Measurements from ENCODE around the gene ZNF473.
"Not testable (repeated sequence)": the region's sequence is repeated elsewhere in the genome, so short reads cannot be mapped to it uniquely, and the experiment has no call there.

ZNF473 gene

DNA sequence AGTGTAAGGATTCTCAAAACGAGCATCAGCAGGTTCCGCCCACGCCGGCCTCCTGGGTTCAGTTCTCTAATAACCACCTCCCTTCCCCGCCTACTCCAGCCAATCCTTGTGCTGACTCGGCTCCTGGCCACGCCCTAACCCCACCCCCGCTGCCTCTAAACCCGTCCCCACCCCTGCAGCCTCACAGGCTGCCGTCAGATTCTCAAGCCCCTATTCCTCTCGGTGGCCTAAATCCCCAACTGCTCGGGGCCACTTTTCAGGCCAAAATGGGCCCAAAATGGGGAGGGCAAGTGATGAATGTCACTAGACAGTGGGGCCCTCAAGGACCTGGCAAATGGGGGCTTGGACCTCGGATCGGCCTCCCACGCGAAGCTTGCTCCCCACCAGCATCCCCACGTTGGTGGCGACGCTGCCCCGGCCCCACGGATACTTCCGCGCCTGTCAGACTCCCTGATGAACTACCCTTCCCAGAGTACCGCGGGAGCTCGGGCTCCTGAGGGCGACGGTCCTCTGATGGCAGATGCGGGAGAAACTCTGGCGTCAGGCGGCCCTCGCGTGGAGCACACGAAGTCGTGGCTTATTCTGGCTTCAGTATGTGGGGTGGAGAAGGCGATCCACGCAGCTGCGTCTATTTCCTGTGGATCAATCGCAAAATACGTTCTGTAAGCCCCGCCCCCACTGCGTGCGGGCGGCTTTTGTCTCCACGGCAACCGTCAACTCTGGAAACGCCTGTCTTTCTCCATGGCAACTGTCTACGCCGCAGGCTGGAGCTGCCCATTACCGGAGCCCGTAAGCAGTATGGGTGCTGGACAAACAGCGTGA is 24.8 kb downstream of the ZNF473 start:
- H3K4me3 Mint-ChIP-seq, result peak overlapping the region; percentile 78
- peak; percentile 41 for DNase-seq (ENCODE audit: low spot score)
- H3K27ac Mint-ChIP-seq, result peak overlapping the region; percentile 75
- H3K27me3 Mint-ChIP-seq (ENCODE audit: low read depth), result peaks cover 2% of the 10 kb centered on the region
- peaks cover 10% of the 10 kb centered on the region for H3K4me1 Mint-ChIP-seq (ENCODE audit: low read depth)
- peaks cover 59% of the 10 kb centered on the region for H3K9me3 Mint-ChIP-seq
- H3K36me3 Mint-ChIP-seq (ENCODE audit: low read depth), result peaks cover 28% of the 10 kb centered on the region

GRCh38 chr19:50051228-50051895 is 25.6 kb downstream of the ZNF473 start:
- DNase-seq (ENCODE audit: low spot score), result not testable (repeated sequence)
- H3K9me3 Mint-ChIP-seq, result peaks cover 55% of the 10 kb centered on the region
- peak overlapping the region; percentile 75 for H3K27ac Mint-ChIP-seq

GRCh38 chr19:50051964-50052363 is 26.2 kb downstream of the ZNF473 start:
- Mint-ChIP-seq H3K27ac (no peak overlapping the region), H3K27me3 (ENCODE audit: low read depth) (peaks cover 2% of the 10 kb centered on the region), H3K4me3 (no peak overlapping the region), H3K36me3 (ENCODE audit: low read depth) (peaks cover 16% of the 10 kb centered on the region), H3K4me1 (ENCODE audit: low read depth) (peaks cover 10% of the 10 kb centered on the region), H3K9me3 (peaks cover 50% of the 10 kb centered on the region)
- DNase-seq (ENCODE audit: low spot score), result no peak

More at GRCh38 chr19:50051228-50051895, 25.6 kb downstream of the ZNF473 start:
- H3K4me1 Mint-ChIP-seq (ENCODE audit: low read depth); H3K27me3 Mint-ChIP-seq (ENCODE audit: low read depth): not testable (repeated sequence)
- peak overlapping the region; percentile 78 for H3K4me3 Mint-ChIP-seq
- peaks cover 20% of the 10 kb centered on the region for H3K36me3 Mint-ChIP-seq (ENCODE audit: low read depth)

GRCh38 chr19:50053119-50053518 is 27.3 kb downstream of the ZNF473 start:
- Mint-ChIP-seq H3K27ac (no peak overlapping the region), H3K27me3 (ENCODE audit: low read depth) (peaks cover 2% of the 10 kb centered on the region), H3K9me3 (peaks cover 43% of the 10 kb centered on the region), H3K4me1 (ENCODE audit: low read depth) (peaks cover 10% of the 10 kb centered on the region), H3K4me3 (no peak overlapping the region), H3K36me3 (ENCODE audit: low read depth) (peaks cover 9% of the 10 kb centered on the region)
- DNase-seq (ENCODE audit: low spot score), result no peak

DNA sequence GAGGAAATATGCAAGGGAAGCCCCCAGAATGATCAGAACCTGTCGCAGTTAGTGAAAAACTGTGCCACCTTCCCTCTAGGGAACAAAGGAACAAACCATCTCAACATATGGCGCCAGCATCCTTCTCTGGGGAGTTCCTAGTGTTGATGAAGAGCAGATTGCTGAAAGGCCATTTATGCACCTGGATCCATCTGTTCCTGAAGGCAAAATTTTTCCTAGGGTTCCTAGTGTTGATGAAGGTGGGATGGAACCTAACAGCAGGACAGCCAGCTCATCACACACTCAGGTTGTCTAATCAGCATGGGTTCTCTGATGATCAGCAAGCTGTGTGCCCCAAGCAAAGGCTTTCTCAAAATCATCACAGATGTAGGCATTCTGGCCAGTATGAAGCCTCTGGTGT is 32.6 kb downstream of the ZNF473 start:
- no peak overlapping the region for H3K4me3 Mint-ChIP-seq
- DNase-seq (ENCODE audit: low spot score), result no peak
- H3K4me1 Mint-ChIP-seq (ENCODE audit: low read depth), result no peaks in the 10 kb centered on the region
- no peaks in the 10 kb centered on the region for H3K36me3 Mint-ChIP-seq (ENCODE audit: low read depth)
- no peaks in the 10 kb centered on the region for H3K27me3 Mint-ChIP-seq (ENCODE audit: low read depth)
- peaks cover 37% of the 10 kb centered on the region for H3K9me3 Mint-ChIP-seq
- H3K27ac Mint-ChIP-seq, result no peak overlapping the region

DNA sequence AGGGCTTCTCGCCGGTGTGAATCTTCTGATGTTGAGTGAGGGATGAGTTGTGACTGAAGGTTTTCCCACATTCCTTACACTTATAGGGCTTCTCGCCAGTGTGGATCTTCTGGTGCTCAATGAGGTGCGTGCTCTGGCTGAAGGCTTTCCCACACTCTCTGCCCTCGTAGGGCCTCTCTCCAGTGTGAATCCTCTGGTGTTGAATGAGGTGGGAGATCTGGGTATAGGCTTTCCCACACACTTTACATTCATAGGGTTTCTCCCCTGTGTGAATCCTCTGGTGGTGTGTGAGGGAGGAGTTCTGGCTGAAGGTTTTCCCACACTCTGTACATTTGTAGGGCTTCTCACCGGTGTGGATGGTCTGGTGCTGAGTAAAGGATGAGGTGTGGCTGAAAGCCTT is 33.2 kb downstream of the ZNF473 start:
- no peak for DNase-seq (ENCODE audit: low spot score)
- Mint-ChIP-seq H3K9me3 (peaks cover 32% of the 10 kb centered on the region), H3K27me3 (ENCODE audit: low read depth) (no peaks in the 10 kb centered on the region), H3K4me3 (no peak overlapping the region), H3K36me3 (ENCODE audit: low read depth) (no peaks in the 10 kb centered on the region), H3K27ac (no peak overlapping the region), H3K4me1 (ENCODE audit: low read depth) (no peaks in the 10 kb centered on the region)

DNA sequence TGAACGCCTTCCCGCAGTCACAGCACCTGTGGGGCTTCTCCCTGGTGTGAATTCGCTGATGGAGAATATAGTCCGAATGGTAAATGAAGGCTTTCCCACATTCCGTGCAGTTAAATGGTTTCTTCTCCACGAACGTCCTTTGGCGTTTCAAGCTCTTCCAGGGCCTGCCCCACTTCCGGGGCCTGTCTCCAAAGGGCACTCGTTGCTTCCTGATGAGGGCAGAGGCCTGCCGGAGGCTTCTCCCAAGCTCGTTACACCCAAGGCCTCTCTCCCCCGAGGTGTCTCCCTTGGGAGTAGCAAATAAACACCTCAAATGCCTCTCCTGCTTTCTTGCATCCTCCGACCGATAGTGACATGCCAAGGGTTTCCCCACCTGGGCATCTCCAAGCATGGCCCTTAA is 34.3 kb downstream of the ZNF473 start:
- Mint-ChIP-seq H3K4me1 (ENCODE audit: low read depth) (no peaks in the 10 kb centered on the region), H3K36me3 (ENCODE audit: low read depth) (no peaks in the 10 kb centered on the region), H3K27ac (no peak overlapping the region), H3K27me3 (ENCODE audit: low read depth) (no peaks in the 10 kb centered on the region), H3K9me3 (peaks cover 30% of the 10 kb centered on the region), H3K4me3 (no peak overlapping the region)
- DNase-seq (ENCODE audit: low spot score), result no peak

GRCh38 chr19:50061650-50062049 is 35.8 kb downstream of the ZNF473 start:
- Mint-ChIP-seq H3K9me3 (peaks cover 26% of the 10 kb centered on the region), H3K36me3 (ENCODE audit: low read depth) (no peaks in the 10 kb centered on the region)

DNA sequence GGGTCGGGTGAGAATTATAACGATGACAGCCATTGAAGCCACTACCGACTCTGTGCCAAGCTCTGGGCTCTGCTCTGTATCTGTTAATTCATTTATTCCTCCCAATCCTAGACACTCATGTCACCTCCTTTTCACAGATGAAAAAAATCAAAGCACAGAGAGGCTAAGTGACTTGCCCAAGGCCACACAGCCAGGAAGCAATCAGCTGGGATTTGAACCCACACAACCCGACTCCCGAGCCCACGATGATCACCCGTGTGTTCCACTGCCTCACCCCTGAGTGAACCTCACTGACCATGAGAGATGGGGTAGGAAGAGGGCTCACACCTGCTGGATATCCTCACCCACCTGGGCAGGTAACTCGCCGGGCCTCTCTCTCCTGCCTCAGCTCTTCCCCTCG is 40.1 kb downstream of the ZNF473 start:
- Mint-ChIP-seq H3K4me1 (ENCODE audit: low read depth) (no peaks in the 10 kb centered on the region), H3K9me3 (peaks cover 11% of the 10 kb centered on the region), H3K27me3 (ENCODE audit: low read depth) (no peaks in the 10 kb centered on the region), H3K4me3 (no peak overlapping the region), H3K36me3 (ENCODE audit: low read depth) (no peaks in the 10 kb centered on the region), H3K27ac (no peak overlapping the region)
- DNase-seq (ENCODE audit: low spot score), result no peak

More at GRCh38 chr19:50061650-50062049, 35.8 kb downstream of the ZNF473 start:
- no peak for DNase-seq (ENCODE audit: low spot score)
- H3K4me1 Mint-ChIP-seq (ENCODE audit: low read depth), result no peaks in the 10 kb centered on the region
- no peak overlapping the region for H3K27ac Mint-ChIP-seq
- no peaks in the 10 kb centered on the region for H3K27me3 Mint-ChIP-seq (ENCODE audit: low read depth)
- H3K4me3 Mint-ChIP-seq, result no peak overlapping the region

GRCh38 chr19:50067575-50067974 is 41.8 kb downstream of the ZNF473 start:
- H3K9me3 Mint-ChIP-seq, result no peaks in the 10 kb centered on the region
- no peak overlapping the region for H3K27ac Mint-ChIP-seq
- H3K4me1 Mint-ChIP-seq (ENCODE audit: low read depth), result no peaks in the 10 kb centered on the region
- H3K27me3 Mint-ChIP-seq (ENCODE audit: low read depth), result no peaks in the 10 kb centered on the region
- DNase-seq (ENCODE audit: low spot score), result no peak
- no peaks in the 10 kb centered on the region for H3K36me3 Mint-ChIP-seq (ENCODE audit: low read depth)
- no peak overlapping the region for H3K4me3 Mint-ChIP-seq

DNA sequence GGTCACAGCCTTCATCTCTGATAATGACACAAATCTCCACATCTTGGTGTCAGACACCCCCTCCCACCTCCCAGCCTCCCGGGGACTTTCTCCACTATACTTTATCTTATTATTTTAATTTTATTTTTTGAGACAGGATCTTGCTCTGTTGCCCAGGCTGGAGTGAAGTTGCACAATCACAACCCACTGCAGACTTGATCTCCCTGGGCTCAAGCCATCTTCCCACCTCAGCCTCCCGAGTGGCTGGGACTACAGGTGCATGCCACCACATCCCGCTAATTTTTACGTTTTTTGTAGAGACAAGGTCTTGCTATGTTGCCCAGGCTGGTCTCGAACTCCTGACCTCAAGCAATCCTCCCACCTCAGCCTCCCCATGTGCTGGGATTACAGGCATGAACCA is 42.6 kb downstream of the ZNF473 start:
- not testable (repeated sequence) for H3K36me3 Mint-ChIP-seq (ENCODE audit: low read depth); DNase-seq (ENCODE audit: low spot score); H3K9me3 Mint-ChIP-seq; H3K4me3 Mint-ChIP-seq; H3K27me3 Mint-ChIP-seq (ENCODE audit: low read depth); H3K4me1 Mint-ChIP-seq (ENCODE audit: low read depth); H3K27ac Mint-ChIP-seq

- not testable (repeated sequence) for H3K4me3 Mint-ChIP-seq; H3K27ac Mint-ChIP-seq; H3K27me3 Mint-ChIP-seq (ENCODE audit: low read depth); H3K4me1 Mint-ChIP-seq (ENCODE audit: low read depth); H3K36me3 Mint-ChIP-seq (ENCODE audit: low read depth); DNase-seq (ENCODE audit: low spot score); H3K9me3 Mint-ChIP-seq
These were observed 49.3 kb downstream of the ZNF473 start for GRCh38 chr19:50075076-50075475.

DNA sequence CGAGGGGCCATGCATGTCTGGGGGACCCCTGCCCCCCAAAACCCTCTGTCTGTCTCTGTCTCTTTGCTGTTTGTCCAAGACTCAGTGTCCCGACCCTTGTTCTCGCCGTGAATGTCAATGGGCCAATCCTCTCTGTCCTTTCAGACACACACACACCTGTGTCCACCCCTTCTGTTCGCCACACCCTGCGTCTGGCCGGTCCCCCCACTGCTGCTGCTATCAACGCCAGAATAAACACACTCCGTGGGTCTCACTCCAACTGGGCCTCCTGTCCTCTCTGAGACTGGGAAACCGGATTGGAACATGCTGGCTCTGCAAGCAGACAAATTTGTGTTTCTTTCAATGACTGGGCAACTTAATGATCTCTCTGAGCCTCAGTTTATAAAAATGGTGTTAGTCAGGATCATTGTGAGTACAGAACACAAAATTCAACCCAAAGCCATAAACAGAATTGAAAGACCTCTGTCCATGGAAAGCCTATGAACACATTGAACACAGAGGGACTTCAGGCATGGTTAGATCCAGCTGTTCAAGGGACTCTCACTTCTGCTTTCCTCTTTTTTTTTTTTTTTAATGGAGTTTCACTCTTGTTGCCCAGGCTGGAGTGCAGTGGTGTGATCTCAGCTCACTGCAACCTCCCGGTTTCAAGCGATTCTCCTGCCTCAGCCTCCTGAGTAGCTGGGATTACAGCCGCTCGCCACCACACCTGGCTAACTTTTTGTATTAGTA is 50.0 kb downstream of the ZNF473 start:
- not testable (repeated sequence) for H3K27ac Mint-ChIP-seq; H3K4me1 Mint-ChIP-seq (ENCODE audit: low read depth); H3K9me3 Mint-ChIP-seq; H3K27me3 Mint-ChIP-seq (ENCODE audit: low read depth); DNase-seq (ENCODE audit: low spot score); H3K4me3 Mint-ChIP-seq; H3K36me3 Mint-ChIP-seq (ENCODE audit: low read depth)

All from T-helper 2 cell treated with Interferon-gamma antibody and Interleukin-4, amounts not matched to agents 5 μg/mL and 100 μg/mL, for 36 hours (primary cell).